NB4 (cell line): ENCODE results near the gene SP4.

Experiments
- DNase-seq: peaks from one replicate; pipeline ENCODE4 v3.0.0; 2010; ENCODE audit warnings: low read depth
- H3K4me3 ChIP-seq: one replicate; pipeline ENCODE4 v1.5.1; 2011; ENCODE audit warnings: mild to moderate bottlenecking, low read depth, low read length, moderate library complexity
- MYC ChIP-seq: IDR thresholded peaks from 2 replicates; pipeline ENCODE4 v1.6.1; 2011; ENCODE audit warnings: low read depth, low read length
- POLR2A ChIP-seq: IDR thresholded peaks from 2 replicates; pipeline ENCODE4 v1.6.1; 2011; ENCODE audit warnings: mild to moderate bottlenecking; ENCODE audit not compliant: insufficient read length; ENCODE audit errors: extremely low read depth
- TF ChIP-seq, protein P1 (sequence below): IDR thresholded peaks from 2 replicates; pipeline ENCODE4 v1.6.1; 2011; ENCODE audit warnings: low read depth, low read length
- TF ChIP-seq, protein P2 (sequence below): IDR thresholded peaks from one replicate; pipeline ENCODE4 v1.5.1; 2012; ENCODE audit warnings: low read depth, low read length

The SP4 gene

DNA sequence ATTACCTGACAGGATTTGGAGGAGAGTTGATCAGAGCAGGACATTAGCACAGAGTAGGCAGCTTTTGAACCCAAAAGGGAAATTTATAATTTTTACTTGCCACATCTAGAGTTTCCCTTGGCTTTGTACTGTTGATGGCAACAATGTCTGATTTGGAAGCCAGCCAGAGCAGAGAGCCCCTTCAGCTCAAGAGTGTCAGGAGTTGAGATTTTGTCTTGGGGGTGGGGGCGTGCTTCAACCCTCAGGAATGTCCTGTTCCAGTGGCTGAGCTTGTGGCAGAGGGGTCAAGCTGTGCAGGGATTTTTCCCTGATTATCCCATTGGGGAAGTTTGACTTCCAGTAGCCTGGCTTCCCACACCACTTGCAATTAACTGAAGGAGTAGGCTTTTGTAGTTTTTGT, 27.0 kb downstream of the SP4 start:
- DNase-seq = no peak
- H3K4me3 ChIP-seq = no peak overlapping the region
- TF ChIP-seq, protein P1, sequence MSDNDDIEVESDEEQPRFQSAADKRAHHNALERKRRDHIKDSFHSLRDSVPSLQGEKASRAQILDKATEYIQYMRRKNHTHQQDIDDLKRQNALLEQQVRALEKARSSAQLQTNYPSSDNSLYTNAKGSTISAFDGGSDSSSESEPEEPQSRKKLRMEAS = no peak
- TF ChIP-seq, protein P2, sequence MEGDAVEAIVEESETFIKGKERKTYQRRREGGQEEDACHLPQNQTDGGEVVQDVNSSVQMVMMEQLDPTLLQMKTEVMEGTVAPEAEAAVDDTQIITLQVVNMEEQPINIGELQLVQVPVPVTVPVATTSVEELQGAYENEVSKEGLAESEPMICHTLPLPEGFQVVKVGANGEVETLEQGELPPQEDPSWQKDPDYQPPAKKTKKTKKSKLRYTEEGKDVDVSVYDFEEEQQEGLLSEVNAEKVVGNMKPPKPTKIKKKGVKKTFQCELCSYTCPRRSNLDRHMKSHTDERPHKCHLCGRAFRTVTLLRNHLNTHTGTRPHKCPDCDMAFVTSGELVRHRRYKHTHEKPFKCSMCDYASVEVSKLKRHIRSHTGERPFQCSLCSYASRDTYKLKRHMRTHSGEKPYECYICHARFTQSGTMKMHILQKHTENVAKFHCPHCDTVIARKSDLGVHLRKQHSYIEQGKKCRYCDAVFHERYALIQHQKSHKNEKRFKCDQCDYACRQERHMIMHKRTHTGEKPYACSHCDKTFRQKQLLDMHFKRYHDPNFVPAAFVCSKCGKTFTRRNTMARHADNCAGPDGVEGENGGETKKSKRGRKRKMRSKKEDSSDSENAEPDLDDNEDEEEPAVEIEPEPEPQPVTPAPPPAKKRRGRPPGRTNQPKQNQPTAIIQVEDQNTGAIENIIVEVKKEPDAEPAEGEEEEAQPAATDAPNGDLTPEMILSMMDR = no peak
- no peak for TF ChIP-seq MYC

DNA sequence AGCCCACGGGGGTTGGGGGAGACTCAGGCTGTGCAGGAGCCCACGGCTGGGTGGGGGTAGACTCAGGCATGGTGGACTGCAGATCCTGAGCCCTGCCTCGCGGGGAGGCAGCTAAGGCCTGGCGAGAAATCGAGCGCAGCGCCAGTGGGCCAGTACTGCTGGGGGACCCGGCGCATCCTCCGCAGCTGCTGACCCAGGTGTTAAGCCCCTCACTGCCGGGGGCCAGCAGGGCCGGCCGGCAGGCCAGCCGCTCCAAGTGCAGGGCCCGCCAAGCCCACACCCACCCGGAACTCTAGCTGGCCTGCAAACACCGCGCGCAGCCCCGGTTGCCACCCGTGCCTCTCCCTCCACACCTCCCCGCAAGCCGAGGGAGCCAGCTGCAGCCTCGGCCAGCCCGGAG, 33.4 kb downstream of the SP4 start:
- no peak for TF ChIP-seq POLR2A
- no peak for TF ChIP-seq MYC
- TF ChIP-seq, protein P1 = no peak
- TF ChIP-seq, protein P2 = no peak
- H3K4me3 ChIP-seq = no peak overlapping the region
- no peak for DNase-seq

DNA sequence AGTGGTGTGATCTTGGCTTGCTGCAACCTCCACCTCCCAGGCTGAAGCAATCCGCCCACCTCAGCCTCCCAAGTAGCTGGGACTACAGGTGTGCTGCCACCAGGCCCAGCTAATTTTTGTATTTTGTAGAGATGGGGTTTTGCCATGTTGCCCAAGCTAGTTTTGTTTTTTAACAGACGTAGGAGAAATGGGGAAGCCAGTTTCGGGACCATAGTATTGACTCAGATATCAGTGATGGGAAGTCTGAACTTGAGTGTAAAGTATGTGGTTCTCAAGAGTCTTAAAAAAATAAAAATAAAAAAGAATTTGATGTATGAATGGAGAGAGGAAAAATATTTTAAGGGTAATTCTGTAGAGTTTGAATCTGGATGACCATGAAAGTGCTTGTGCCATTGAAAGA, 34.2 kb downstream of the SP4 start:
- no peak overlapping the region for H3K4me3 ChIP-seq
- DNase-seq = no peak
- TF ChIP-seq POLR2A = no peak
- TF ChIP-seq, protein P2 = no peak
- TF ChIP-seq, protein P1 = no peak
- no peak for TF ChIP-seq MYC

DNA sequence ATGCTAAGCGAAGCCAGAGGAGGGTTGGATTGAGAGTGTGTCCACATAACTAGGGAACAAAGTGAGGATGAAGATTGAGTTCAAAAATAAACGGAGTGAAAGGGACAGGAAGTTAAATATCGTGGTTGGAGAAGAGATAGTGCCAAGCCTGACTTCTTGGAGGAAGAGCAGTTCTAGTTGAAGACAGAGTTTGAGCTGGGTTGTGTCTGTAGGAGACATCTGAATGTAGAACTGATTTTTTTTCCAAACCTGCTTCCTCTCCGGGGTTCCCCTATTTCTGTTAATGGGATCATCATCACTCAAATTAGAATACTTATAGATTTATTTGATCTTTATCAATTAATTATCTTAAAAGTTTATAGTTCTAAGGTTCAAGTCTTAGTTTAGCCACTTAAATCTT, 35.6 kb downstream of the SP4 start:
- no peak overlapping the region for H3K4me3 ChIP-seq
- TF ChIP-seq, protein P2 = no peak
- no peak for DNase-seq

DNA sequence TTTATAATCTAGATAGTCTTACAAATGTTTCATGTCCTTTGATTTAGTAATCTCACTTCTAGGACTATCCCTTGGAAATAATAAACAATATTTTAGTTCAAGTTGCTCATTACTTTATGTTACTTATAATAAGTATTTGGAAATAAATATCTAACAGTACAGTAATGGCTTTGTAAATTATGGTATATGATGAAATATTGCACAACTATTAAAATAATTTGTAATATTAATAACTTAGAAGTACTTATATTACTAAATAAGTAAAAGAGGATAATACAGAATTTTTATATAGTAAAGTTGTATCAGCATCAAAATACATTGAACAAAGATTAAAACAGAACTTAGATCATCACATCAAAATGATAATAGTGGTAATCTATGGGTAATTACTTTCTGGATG, 41.1 kb downstream of the SP4 start:
- H3K4me3 ChIP-seq = no peak overlapping the region
- DNase-seq = no peak
- no peak for TF ChIP-seq POLR2A
- TF ChIP-seq MYC = no peak
- TF ChIP-seq, protein P1 = no peak
- TF ChIP-seq, protein P2 = no peak

DNA sequence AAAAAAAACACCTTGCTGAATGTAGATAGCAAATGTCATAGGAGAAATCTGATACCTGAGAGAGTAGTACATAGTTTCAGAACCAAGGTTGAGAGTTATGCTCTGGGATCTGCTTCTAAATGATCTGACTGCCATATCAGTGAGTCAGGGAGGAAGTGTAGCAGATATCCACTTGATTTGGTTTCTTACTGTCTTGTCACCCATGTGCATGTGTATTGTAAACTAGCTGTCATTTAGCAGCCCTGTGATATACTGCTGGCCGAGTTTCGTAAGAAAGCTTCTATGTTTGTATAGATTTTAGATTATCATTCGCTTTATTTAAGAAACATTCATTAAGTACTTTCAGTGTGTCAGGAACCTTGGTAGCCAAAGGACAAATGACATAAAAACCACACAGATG, 42.0 kb downstream of the SP4 start:
- no peak for TF ChIP-seq MYC
- no peak for TF ChIP-seq POLR2A
- TF ChIP-seq, protein P2 = no peak
- TF ChIP-seq, protein P1 = no peak
- H3K4me3 ChIP-seq = no peak overlapping the region
- no peak for DNase-seq
